SH-SY5Y (cell line): ENCODE results near the gene TP63.

Experiments used
- GATA2 ChIP-seq: IDR thresholded peaks from 2 replicates; pipeline ENCODE4 v1.6.1; 2011; ENCODE audit warnings: mild to moderate bottlenecking, low read depth, low read length
- GATA3 ChIP-seq: IDR thresholded peaks from 2 replicates; pipeline ENCODE4 v1.6.1; 2011; ENCODE audit warnings: low read depth, mild to moderate bottlenecking, low read length, moderate library complexity

Gene TP63

DNA sequence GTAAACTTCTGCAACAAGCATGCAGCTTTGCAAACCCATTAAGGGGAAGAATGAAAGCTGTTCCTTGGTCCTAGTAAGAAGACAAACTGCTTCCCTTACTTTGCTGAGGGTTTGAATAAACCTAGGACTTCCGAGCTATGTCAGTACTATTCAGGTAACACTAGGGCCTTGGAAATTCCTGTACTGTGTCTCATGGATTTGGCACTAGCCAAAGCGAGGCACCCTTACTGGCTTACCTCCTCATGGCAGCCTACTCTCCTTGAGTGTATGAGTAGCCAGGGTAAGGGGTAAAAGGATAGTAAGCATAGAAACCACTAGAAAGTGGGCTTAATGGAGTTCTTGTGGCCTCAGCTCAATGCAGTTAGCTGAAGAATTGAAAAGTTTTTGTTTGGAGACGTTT, 265.3 kb downstream of the TP63 start:
- TF ChIP-seq GATA2 = no peak
- TF ChIP-seq GATA3 = no peak

DNA sequence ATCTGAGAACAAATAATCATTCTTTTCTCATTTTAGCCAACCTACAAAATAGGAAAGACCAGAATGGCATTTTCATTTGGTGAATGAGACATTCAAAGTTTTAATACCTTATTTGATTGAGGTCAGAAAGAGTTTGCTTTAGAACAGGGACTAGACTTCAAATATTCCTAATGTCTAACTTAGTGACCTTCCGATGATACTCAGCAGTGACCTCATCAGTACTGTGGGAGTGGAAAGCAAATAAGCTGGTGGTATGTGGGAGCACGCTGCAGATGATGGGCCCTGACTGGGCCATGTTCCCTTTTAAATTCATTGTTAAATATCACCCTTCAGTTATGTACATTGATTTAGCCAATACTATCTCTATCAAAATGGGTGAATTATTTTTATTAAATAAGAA, 266.2 kb downstream of the TP63 start:
- no peak for TF ChIP-seq GATA3
- no peak for TF ChIP-seq GATA2

DNA sequence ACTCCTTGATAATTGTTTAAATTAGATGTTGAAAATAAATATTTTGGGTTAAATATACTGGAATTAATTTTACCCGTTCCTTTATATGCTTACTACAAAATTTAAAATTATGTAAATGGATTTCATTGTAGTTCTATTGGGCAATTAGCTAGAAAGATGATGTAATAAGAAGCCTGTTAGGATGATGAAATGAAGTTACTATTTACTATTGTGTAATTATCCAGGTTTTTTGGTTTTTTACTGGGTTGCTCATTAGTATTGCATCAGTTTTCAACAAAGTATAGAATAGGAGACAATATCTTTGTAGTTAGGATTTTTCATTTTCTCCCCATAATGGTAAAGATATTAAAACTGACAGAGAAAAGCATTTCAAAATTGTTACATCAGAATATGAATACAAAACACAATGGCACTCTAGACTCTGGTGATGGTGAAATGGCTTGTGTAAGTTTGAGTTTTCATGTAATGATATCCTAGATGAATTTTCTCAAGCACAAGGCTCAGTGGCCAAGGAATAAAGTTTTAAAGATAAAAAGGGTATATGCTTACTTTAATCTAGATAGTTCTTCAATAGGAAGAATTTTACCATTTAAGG, 267.5 kb downstream of the TP63 start:
- TF ChIP-seq GATA3 = no peak
- TF ChIP-seq GATA2 = no peak

DNA sequence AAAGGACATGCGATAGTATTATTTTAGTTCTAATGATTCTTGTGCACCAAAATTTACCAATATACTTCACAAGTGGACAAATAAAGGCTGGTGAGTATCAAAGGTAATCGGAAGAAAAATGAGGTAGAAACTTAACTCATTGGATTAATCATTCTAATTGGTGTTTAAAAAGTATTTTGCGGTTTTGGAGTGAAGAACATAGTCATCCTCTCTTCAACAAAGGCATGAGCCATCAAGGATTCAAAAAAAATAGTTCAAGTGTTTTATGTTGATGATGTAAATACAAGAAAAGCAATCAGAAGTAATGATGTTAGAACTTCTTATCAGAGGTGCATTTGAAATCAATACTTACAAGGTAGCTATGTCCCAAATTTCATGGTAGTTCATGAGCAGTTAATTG, 268.0 kb downstream of the TP63 start:
- no peak for TF ChIP-seq GATA2
- TF ChIP-seq GATA3 = no peak

DNA sequence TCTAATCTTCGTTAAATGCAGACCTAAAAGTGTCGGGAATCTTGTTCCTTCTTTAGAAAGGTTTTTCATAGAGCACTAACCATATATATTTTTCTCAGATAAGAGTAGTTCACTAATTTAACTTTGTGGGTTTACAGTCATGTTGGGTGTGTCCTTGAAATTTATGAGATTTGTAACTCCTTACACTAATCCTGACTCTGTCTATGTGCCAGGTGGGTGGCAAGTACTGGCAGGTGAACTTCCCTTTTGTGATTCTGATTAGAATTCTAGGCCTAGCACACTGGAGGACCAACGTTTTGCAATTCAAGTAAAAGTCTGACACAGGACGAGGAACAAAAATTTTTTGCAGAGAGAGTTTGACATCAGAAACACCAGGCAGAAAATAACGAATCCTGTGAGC, 269.4 kb downstream of the TP63 start:
- TF ChIP-seq GATA3 (no peak), GATA2 (no peak)

DNA sequence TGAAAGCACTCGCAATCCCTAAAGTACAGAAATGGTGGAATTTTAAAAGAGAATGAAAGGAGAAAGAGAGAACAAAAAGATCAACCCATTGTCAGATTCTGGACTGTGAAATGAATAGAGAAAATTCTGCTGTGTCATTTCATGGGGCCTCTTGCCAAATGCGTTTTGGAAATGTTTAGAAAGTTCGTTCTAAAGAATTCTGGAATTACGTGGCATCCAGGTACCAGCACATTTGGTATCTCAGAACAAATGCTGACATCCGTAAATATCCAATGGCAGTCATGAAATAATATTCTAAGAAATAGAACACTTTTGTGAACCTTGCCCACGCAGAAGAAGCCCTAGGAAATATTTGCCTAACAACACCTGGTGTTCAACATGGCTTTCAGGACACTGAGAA, 270.3 kb downstream of the TP63 start:
- TF ChIP-seq GATA2 (no peak), GATA3 (no peak)

DNA sequence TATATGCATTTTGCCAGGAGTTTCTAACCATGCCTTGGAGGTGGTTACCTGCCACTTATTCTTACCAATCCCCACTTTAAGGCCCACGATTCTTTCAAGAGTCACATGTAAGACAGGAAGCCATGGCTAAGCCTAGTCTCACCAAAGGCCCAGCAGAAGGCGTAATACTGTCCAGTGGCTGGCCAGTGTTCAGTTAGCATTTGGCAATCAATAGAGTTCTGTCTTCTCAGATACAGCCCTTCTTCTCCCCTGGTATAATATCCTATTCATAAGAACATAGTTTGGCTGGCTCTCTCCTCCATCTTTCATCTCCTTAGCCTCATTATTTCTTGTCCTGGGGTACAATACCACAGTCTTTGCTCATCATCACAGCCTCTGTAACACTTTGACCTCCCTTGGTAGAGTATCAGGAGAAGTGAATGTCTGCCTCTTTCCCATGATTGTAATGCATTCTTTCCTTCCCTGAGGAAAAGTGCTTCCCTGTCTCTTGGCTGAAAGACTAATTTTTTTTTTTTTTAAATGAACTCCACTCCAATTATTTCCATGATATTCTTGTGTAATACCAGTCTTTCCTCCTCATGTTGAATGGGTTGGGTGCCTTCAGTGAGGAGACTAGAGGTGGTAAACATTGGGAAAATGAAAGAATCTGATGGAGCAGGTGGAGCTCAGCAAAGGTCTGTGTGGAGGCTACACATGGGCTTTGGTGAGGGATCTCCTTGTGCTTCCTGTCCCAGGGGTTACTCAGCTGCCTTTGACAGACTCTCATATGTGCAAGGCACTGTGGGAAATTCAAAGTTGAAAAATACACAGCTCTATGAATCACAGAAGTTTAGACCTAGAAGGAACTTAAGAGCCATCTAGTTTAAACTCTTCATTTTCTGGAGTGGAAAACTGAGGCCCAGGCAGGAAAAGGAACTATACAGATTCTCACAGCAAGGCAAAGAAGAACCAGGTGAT, 271.3 kb downstream of the TP63 start:
- no peak for TF ChIP-seq GATA3
- no peak for TF ChIP-seq GATA2

DNA sequence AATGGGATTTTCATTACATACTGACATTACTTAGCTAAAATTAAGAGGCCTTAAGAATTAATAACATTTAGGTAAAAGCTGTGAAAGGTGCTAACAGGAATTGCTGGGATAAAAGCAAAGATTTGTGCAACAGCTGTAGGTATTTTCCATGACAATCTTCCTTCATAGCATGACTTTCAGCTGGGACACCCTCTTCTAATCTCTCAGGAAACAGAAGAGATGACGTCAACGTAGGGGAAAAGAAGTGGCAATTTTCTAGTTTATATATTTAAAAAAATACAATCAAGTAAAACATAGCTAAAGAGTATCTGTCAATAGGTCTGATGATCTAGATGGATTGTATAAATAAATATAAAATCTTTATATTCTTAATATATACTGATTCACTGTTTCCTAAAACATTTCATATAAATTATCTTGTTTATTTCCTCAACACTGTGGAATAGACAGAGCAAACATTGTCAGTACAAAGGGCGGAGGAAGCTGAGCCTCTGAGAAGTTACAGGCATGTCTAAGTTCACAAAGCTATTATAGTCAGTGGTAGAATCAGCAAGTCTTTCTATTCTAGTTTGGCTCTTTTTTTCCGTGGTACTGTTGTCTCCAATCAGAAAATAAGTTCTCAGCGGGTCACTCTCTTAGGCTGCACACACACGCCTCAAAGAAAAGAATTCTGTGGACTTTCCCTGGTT, 272.5 kb downstream of the TP63 start:
- TF ChIP-seq GATA2 = no peak
- TF ChIP-seq GATA3 = no peak

DNA sequence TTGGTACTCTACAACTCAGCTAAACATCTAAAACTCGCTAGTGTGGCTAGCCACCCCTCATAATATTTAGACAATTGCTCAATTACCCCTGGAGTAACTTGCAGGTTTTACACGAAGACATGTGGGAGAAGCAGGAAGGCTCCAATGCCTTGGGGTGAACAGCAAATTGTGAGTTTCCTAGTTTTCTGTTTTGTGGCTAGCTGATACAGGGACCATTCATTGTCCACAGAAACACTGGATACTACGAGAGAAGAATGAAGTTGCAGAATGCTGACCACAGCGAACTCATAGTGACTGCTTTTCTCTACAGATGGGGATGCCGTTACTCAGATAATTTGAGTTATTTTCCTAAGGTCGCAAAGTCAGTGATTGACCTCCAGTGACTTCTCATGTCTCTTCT, 276.6 kb downstream of the TP63 start:
- TF ChIP-seq GATA3 (no peak), GATA2 (no peak)

DNA sequence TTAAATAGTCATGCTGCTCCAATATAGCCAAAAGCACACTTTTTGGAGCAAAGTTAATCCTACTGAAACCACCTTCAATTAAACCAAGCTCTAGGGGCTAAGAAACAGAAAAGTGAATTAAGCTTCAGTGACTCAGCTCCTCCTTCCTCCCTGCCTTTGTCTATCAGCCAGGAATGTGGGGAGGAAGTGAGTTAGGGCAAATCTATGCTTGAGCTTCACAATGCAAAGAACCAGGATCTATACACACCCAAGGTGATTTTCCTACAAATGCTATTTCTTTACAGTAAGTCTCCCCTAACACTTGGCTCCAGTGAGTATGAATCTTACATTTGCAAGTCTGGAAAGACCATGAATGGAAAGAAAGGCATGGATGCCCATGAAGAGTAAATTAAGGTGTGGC, 277.5 kb downstream of the TP63 start:
- TF ChIP-seq GATA3 (no peak), GATA2 (no peak)

DNA sequence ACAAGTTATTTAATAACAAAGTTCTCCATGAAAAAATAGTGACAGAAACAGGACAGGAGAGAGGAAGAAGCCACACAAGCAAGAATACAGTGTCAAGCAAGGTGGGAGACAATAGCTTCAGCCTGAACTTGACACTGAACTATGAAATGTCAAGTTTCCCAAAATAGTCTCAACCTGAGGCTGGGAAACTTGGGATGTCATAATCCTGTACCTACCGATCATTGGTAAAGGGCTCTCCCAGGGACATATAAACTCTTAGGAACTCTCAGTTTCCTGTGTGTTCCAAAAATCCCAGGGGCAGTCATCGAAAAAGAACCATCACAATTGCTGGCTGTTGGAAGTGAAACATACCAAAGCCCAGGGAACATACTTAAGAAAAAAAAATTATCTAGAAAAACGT, 277.9 kb downstream of the TP63 start:
- TF ChIP-seq GATA3 (no peak), GATA2 (no peak)

DNA sequence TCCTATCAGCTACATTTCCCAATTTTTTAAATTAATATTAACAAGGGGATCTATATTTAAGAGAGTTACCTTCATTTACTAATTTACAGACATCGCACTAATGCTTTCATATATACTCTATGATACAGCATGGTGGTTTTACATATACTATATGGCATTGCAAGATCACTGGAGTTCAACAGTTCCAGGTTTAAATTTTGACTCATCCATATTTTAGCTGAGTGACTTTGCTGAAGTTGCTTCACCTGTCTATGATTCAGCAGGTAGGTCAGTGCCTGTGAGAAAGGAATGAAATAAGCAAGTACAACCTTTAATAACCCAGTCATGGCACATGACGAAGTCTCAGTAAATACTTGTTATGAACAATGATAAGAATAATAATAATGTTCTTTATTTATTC, 278.4 kb downstream of the TP63 start:
- TF ChIP-seq GATA3 (no peak), GATA2 (no peak)

DNA sequence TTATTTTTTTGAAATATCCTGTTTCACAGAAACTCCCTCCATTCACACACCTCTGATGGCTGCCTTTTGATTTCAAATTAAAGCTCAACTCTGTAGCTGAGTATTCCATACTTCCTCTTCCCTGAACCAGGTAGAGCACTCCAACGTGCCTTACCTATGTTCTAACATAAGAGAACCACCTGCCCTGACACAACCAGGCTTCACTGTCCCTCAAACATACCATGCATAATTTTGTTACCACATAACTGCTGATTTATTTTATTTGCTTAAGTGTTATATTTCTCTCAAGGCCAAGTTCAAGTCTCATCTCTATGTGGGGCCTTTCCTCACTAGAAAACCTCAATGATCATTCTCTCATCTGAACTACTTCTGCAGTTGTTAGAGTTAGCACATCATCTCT, 279.8 kb downstream of the TP63 start:
- TF ChIP-seq GATA2 (no peak), GATA3 (no peak)

DNA sequence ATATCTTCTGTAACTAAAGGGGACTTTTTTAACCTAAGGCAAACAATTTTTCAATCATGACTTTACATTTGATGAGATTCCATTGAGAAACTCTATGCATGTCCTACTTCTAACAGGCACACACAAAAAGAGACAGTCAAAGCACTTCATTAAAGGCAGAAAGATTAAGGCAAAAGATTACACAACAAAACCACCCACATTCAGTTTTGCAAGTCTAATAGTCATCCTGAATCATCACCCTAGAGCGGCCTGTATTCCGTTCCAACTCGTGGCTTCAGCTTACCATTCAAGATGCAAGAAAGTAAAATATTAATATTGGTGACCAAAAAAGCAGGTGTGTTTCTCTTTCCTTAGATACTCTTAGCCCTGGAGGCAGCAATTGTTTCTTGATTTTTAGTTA, 283.6 kb downstream of the TP63 start:
- TF ChIP-seq GATA2 (no peak), GATA3 (no peak)

DNA sequence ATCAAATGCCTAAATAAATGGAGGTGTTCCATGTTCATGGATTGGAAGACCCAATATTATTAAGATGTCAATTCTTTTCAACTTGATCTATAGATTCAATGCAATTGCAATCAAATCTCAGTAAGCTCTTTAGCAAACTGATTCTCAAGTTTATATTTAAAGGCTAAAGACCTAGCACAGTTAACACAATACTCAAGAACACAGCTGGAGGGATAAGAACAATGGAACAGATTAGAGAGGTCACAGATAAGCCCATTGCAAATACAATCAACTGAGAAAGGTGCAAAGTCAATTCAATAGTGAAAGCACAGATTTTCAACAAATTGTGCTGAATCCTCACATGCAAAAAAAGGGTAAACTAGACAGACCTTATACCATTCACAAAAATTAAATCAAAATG, 290.6 kb downstream of the TP63 start:
- TF ChIP-seq GATA3 = no peak
